K562 (cell line): Measurements from ENCODE around the gene ZDHHC14. TPM values are rescaled to one million over a fixed set of nuclear protein-coding genes. Genes with fewer than 3 reads are reported as not detected.

Source experiments
- E2F3 ChIP-seq: fragments of 250-450 bp; sonication (Bioruptor Pico); IDR thresholded peaks from 2 replicates; pipeline ENCODE4 v1.4.0; 2020; ENCODE audit warnings: mild to moderate bottlenecking
- FOXJ2 ChIP-seq: fragments of 200-800 bp; sonication (Bioruptor generic); IDR thresholded peaks from 2 replicates; pipeline ENCODE4 v1.6.1; 2016; ENCODE audit warnings: missing genetic modification characterization, missing compliant biosample characterization
- SMAD2 ChIP-seq: fragments of 150-350 bp; IDR thresholded peaks from 2 replicates; pipeline ENCODE4 v1.6.1; 2014; ENCODE audit warnings: low read depth, mild to moderate bottlenecking, low read length
- SNRNP70 ChIP-seq: fragments of 200-400 bp; formaldehyde crosslinking; optimal IDR thresholded peaks from 2 replicates; pipeline ENCODE3; 2017; ENCODE audit warnings: low read depth, low read length
- SP2 ChIP-seq: IDR thresholded peaks from 2 replicates; pipeline ENCODE4 v1.6.1; 2011; ENCODE audit warnings: mild to moderate bottlenecking, low read depth, low read length, moderate library complexity; ENCODE audit not compliant: poor library complexity, severe bottlenecking; ENCODE audit errors: extremely low read depth
- ZBTB8A ChIP-seq: fragments of 450-650 bp; IDR thresholded peaks from 2 replicates; pipeline ENCODE4 v1.6.1; 2018; ENCODE audit warnings: mild to moderate bottlenecking, moderate library complexity; ENCODE audit not compliant: partially characterized antibody
- ZNF165 ChIP-seq: fragments of 250-450 bp; sonication (Bioruptor Pico); IDR thresholded peaks from 2 replicates; pipeline ENCODE4 v1.4.0; 2020; ENCODE audit warnings: borderline replicate concordance
- polyA plus RNA-seq, 8 experiments: library from polyadenylated mRNA; depleted of rRNA in 4 of 8; stranded (reverse) in 5 of 8; unstranded in 3 of 8; fragments of >200 nt; fragmentation: Nextera tagmentation in 2 of 8; fragmentation: Illumina TruSeq in 1 of 8; extraction: Ambion mirVana in 2 of 8; extraction: Trizol in 1 of 8; gene quantifications; 2 replicates each; pipeline versions ENCODE4 v1.2.1 to v1.2.3, GENCODE V29; 2011 to 2014; ENCODE audit warnings: inconsistent platforms in 1 of 8, missing spikeins in 1 of 8
- total RNA-seq, 7 experiments: library from RNA; depleted of rRNA in 6 of 7; stranded (reverse); fragments of >200 nt in 6 of 7; fragmentation: Illumina TruSeq in 2 of 7; extraction: Trizol in 2 of 7; gene quantifications; 2 replicates each; pipeline versions ENCODE4 v1.2.1 to v1.2.3, GENCODE V29; 2011 to 2021; ENCODE audit warnings: low replicate concordance in 1 of 7
- TF ChIP-seq, protein P1 (sequence below): sonication (generic); formaldehyde crosslinking; IDR thresholded peaks from 2 replicates; pipeline ENCODE4 v1.8.0; 2022; ENCODE audit warnings: missing genetic modification reagents, mild to moderate bottlenecking, borderline replicate concordance
- TF ChIP-seq, protein P2 (sequence below): fragments of 250-450 bp; sonication (Bioruptor Pico); IDR thresholded peaks from 2 replicates; pipeline ENCODE4 v1.5.0; 2022; ENCODE audit warnings: mild to moderate bottlenecking
- TF ChIP-seq, protein P3 (sequence below): fragments of 450-650 bp; formaldehyde crosslinking; IDR thresholded peaks from 2 replicates; pipeline ENCODE4 v1.4.0; 2020; ENCODE audit warnings: mild to moderate bottlenecking, mixed read lengths
- TF ChIP-seq, protein P4 (sequence below): fragments of 250-450 bp; sonication (Bioruptor Pico); IDR thresholded peaks from 2 replicates; pipeline ENCODE4 v1.4.0; 2020; ENCODE audit warnings: mild to moderate bottlenecking
- TF ChIP-seq, protein P5 (sequence below): sonication (generic); formaldehyde crosslinking; IDR thresholded peaks from 2 replicates; pipeline ENCODE4 v1.4.0; 2020; ENCODE audit warnings: mild to moderate bottlenecking, missing genetic modification reagents

Gene ZDHHC14
- total and polyA plus RNA-seq, 9 of the 15 experiments (the other 6 are each of a cell fraction or from before 2014, with no cell fraction given), result 0.92 to 23.1 (median 13.8) TPM

DNA sequence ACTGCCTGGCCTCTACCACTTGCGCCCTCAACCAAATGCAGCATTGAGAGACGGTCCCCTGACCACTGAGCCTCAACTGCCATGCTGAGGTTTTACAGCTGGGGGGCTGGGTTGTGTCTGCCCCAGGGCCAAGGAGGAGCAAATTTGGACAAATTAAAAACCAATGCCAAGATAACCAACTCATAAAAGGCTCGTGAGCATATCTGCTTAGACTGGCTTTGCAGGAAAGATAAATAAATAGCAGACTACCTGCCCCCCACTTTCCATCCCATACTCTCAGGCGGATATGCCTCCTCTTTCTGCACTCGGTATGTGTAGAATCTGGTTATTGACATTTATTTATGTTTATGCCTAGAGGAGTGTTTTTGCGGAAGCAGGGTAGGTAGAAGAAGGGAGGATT lies 76.8 kb downstream of the ZDHHC14 start (continued):
- TF ChIP-seq, protein P1, sequence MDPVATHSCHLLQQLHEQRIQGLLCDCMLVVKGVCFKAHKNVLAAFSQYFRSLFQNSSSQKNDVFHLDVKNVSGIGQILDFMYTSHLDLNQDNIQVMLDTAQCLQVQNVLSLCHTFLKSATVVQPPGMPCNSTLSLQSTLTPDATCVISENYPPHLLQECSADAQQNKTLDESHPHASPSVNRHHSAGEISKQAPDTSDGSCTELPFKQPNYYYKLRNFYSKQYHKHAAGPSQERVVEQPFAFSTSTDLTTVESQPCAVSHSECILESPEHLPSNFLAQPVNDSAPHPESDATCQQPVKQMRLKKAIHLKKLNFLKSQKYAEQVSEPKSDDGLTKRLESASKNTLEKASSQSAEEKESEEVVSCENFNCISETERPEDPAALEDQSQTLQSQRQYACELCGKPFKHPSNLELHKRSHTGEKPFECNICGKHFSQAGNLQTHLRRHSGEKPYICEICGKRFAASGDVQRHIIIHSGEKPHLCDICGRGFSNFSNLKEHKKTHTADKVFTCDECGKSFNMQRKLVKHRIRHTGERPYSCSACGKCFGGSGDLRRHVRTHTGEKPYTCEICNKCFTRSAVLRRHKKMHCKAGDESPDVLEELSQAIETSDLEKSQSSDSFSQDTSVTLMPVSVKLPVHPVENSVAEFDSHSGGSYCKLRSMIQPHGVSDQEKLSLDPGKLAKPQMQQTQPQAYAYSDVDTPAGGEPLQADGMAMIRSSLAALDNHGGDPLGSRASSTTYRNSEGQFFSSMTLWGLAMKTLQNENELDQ (CRISPR knock-in tag), result no peak
- TF ChIP-seq, protein P2, sequence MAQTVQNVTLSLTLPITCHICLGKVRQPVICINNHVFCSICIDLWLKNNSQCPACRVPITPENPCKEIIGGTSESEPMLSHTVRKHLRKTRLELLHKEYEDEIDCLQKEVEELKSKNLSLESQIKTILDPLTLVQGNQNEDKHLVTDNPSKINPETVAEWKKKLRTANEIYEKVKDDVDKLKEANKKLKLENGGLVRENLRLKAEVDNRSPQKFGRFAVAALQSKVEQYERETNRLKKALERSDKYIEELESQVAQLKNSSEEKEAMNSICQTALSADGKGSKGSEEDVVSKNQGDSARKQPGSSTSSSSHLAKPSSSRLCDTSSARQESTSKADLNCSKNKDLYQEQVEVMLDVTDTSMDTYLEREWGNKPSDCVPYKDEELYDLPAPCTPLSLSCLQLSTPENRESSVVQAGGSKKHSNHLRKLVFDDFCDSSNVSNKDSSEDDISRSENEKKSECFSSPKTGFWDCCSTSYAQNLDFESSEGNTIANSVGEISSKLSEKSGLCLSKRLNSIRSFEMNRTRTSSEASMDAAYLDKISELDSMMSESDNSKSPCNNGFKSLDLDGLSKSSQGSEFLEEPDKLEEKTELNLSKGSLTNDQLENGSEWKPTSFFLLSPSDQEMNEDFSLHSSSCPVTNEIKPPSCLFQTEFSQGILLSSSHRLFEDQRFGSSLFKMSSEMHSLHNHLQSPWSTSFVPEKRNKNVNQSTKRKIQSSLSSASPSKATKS (CRISPR knock-in tag), result no peak
- no peak for TF ChIP-seq SP2
- TF ChIP-seq, protein P3, sequence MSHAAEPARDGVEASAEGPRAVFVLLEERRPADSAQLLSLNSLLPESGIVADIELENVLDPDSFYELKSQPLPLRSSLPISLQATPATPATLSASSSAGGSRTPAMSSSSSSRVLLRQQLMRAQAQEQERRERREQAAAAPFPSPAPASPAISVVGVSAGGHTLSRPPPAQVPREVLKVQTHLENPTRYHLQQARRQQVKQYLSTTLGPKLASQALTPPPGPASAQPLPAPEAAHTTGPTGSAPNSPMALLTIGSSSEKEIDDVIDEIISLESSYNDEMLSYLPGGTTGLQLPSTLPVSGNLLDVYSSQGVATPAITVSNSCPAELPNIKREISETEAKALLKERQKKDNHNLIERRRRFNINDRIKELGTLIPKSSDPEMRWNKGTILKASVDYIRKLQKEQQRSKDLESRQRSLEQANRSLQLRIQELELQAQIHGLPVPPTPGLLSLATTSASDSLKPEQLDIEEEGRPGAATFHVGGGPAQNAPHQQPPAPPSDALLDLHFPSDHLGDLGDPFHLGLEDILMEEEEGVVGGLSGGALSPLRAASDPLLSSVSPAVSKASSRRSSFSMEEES (CRISPR knock-in tag), result no peak
- TF ChIP-seq, protein P4, sequence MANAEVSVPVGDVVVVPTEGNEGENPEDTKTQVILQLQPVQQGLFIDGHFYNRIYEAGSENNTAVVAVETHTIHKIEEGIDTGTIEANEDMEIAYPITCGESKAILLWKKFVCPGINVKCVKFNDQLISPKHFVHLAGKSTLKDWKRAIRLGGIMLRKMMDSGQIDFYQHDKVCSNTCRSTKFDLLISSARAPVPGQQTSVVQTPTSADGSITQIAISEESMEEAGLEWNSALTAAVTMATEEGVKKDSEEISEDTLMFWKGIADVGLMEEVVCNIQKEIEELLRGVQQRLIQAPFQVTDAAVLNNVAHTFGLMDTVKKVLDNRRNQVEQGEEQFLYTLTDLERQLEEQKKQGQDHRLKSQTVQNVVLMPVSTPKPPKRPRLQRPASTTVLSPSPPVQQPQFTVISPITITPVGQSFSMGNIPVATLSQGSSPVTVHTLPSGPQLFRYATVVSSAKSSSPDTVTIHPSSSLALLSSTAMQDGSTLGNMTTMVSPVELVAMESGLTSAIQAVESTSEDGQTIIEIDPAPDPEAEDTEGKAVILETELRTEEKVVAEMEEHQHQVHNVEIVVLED (CRISPR knock-in tag), result no peak
- no peak for TF ChIP-seq SMAD2
- no peak for TF ChIP-seq ZBTB8A
- no peak for TF ChIP-seq FOXJ2 (tag)
- no peak for TF ChIP-seq SNRNP70
- TF ChIP-seq, protein P5, sequence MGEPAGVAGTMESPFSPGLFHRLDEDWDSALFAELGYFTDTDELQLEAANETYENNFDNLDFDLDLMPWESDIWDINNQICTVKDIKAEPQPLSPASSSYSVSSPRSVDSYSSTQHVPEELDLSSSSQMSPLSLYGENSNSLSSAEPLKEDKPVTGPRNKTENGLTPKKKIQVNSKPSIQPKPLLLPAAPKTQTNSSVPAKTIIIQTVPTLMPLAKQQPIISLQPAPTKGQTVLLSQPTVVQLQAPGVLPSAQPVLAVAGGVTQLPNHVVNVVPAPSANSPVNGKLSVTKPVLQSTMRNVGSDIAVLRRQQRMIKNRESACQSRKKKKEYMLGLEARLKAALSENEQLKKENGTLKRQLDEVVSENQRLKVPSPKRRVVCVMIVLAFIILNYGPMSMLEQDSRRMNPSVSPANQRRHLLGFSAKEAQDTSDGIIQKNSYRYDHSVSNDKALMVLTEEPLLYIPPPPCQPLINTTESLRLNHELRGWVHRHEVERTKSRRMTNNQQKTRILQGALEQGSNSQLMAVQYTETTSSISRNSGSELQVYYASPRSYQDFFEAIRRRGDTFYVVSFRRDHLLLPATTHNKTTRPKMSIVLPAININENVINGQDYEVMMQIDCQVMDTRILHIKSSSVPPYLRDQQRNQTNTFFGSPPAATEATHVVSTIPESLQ (CRISPR knock-in tag), result no peak
- TF ChIP-seq ZNF165 (CRISPR knock-in tag), result no peak
- no peak for TF ChIP-seq E2F3 (CRISPR knock-in tag)
- TF ChIP-seq, all 486 proteins: peak for 0
